ENCODE results near the gene AP4B1.

DNA sequence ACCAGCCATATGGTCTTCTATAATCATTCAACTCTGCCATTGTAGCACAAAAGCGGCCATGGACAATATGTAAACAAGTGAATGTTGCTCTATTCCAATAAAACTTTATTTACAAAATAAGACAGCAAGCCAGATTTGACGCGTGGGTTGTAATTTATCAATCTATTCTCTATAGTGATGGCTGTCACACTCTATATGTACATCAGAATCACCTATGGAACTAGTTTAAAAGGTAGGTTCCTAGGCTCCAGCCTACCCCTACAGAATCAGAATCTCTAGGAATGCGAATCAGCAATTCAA is 24.9 kb downstream of the AP4B1 start:
- TF ChIP-seq CTCF (IDR thresholded peaks at IDR 0.05) = no peak
- no peak for TF ChIP-seq POLR2A (IDR thresholded peaks at IDR 0.05)
- TF ChIP-seq POLR2AphosphoS5 (IDR thresholded peaks at IDR 0.05) = no peak
- TF ChIP-seq EP300 (IDR thresholded peaks at IDR 0.05) = no peak
